ENCODE measurements around the gene KDM8. TPM values are rescaled to one million over a fixed set of nuclear protein-coding genes. Genes with fewer than 3 reads are reported as not detected.
"Not testable (repeated sequence)": the region's sequence is repeated elsewhere in the genome, so short reads cannot be mapped to it uniquely, and the experiment has no call there.

Gene KDM8
- polyA plus RNA-seq, 3 donors = 8.4 to 8.8 (median 8.5) TPM

DNA sequence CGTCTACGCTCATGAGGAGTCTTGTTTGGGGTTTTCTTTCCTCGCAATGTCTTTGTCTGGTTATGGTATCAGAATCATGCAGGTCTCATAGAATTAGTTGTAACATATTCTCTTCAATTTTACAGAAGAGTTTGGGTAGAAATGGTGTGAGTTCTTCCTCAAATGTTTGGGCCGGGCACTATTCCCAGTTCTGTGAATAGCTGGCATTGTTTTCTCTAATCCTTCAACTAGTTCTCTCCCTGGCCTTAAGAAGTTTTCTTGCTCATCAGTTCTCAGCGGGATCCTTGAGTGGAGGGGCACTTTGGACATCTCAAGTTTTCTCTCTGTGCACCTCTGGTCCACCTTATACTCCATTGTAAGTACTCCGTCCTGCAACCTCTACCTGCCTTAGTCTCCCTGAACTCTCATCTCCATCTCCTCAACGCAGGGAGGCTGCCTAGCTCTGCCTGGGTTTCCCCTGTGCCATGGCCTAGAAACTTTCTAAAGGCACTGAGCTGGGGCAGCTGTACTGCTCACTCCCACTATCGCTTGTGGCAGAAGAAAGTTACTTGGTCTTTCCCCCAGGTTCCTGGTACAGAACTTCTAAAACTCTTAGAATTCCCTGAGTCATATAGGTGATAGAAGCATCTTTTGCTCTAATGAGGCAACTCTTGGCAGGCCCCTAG lies 48.3 kb downstream of the KDM8 start:
- no peak for DNase-seq (ENCODE audit: extremely low read depth in 1 of 11, low read depth in 9 of 11, low spot score in 4 of 11)

- DNase-seq (ENCODE audit: extremely low read depth in 1 of 11, low read depth in 9 of 11, low spot score in 4 of 11) = no peak
Observed at GRCh38 chr16:27252206-27252585, 48.9 kb downstream of the KDM8 start.

- DNase-seq (ENCODE audit: extremely low read depth in 1 of 11, low read depth in 9 of 11, low spot score in 4 of 11) = no peak
Observed at GRCh38 chr16:27253526-27253930, 50.2 kb downstream of the KDM8 start.

DNA sequence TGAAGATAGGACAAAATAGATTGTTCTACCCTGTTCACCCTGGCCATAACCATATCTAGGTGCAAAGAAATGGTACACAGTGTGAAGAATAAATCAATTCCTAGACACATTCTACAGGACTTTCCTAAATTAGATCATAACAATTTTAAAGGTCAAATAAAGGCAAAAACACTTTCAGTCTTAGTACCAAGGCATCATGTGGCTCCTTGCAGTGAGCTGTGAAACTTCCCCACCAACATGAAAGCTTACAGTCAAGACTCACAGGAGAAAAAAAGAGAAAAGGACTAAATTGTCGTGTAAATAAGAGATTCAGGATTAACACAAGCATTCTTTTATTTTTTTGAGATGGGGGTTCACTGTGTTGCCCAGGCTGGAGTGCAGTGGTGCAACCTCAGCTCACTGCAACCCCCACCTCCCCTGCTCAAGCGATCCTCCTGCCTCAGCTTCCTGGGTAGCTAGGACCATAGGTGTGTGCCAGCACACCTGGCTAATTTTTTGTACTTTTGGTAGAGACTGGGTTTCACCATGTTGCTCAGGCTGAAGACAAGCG lies 51.0 kb downstream of the KDM8 start:
- DNase-seq (ENCODE audit: extremely low read depth in 1 of 11, low read depth in 9 of 11, low spot score in 4 of 11) = no peak

DNA sequence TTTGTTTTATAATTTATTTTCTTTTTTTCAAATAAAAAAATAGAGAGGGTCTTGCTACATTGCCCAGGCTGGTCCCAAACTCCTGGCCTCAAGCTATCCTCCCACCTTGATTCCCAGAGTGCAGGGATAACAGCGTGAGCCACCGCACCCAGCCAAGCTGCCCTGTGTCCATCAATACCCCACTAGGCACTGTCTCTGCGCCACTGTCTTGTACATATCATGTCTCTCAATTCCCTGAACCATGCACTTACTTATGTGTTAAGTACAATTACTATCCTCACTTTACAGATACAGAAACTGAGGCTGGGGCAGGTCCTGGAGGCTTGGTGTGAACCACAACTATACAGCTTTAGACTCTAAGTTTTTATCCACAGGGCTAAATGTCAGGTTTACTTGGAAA lies 53.5 kb downstream of the KDM8 start:
- DNase-seq (ENCODE audit: extremely low read depth in 1 of 11, low read depth in 9 of 11, low spot score in 4 of 11) = no peak

- DNase-seq (ENCODE audit: extremely low read depth in 1 of 11, low read depth in 9 of 11, low spot score in 4 of 11) = no peak
Observed at GRCh38 chr16:27257271-27257670, 53.9 kb downstream of the KDM8 start.

DNA sequence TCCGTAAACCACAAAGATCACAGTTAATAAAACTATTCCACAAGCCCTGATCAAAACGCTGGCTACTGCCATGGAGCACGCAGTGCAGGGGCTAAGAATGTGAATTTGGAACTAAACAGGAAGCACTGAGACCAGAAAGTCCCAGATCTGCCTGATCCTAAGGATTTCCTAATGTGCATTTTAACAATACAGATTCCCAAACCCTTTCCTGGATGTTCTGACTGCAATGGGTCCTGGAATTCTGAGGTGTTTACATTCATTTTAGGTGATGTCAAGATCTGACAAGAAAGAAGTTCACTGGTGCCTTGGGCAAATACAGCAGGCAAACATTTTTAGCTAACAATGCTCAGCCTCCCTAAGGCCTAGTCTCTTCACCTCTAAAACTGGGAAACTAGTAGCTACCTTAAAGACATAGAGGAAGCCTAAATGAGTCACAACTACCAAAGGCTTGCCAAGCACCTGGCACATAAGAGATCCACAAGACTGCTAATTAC lies 55.0 kb downstream of the KDM8 start:
- DNase-seq (ENCODE audit: extremely low read depth in 1 of 11, low read depth in 9 of 11, low spot score in 4 of 11) = no peak

GRCh38 chr16:27259710-27260109 lies 56.4 kb downstream of the KDM8 start:
- DNase-seq (ENCODE audit: extremely low read depth in 1 of 11, low read depth in 9 of 11, low spot score in 4 of 11) = no peak

DNA sequence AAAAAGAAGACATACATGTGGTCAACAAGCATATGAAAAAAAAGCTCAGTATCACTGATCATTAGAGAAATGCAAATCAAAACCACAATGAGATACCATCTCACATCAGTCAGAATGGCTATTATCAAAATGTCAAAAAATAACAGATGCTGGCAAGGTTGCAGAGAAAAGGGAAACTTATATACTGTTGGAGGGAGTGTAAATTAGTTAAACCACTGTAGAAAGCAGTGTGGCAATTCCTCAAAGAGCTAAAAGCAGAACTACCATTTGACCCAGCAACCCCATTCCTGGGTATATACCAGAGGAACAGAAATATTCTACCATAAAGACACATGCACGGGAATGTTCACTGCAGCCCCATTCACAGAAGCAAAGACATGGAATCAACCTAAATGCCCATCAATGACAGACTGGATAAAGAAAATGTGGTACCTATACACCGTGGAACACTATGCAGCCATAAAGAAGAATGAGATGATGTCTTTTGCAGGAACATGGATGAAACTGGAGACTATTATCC lies 59.6 kb downstream of the KDM8 start:
- not testable (repeated sequence) for DNase-seq (ENCODE audit: extremely low read depth in 1 of 11, low read depth in 9 of 11, low spot score in 4 of 11)

GRCh38 chr16:27264151-27264550 lies 60.8 kb downstream of the KDM8 start:
- no peak for DNase-seq (ENCODE audit: extremely low read depth in 1 of 11, low read depth in 9 of 11, low spot score in 4 of 11)

DNA sequence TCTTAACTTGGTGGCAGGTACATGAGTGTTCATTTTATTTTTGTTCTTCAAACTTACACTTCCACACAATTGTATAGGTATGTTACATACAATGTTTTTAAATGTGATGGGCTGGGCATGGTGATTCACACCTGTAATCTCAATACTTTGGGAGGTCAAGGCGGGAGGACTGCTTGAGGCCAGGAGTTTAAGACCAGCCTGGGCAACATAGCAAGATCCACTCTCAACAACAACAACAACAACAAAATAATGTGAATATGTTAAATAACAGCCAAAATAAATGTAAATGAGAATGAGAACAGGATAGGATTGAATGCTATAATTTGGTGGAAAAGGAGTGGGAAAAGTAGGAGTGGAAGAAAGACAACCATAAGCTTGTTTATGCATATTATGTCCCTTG lies 62.7 kb downstream of the KDM8 start:
- DNase-seq (ENCODE audit: extremely low read depth in 1 of 11, low read depth in 9 of 11, low spot score in 4 of 11) = no peak

- DNase-seq (ENCODE audit: extremely low read depth in 1 of 11, low read depth in 9 of 11, low spot score in 4 of 11) = no peak
Observed at GRCh38 chr16:27267037-27267677, 63.8 kb downstream of the KDM8 start.

DNA sequence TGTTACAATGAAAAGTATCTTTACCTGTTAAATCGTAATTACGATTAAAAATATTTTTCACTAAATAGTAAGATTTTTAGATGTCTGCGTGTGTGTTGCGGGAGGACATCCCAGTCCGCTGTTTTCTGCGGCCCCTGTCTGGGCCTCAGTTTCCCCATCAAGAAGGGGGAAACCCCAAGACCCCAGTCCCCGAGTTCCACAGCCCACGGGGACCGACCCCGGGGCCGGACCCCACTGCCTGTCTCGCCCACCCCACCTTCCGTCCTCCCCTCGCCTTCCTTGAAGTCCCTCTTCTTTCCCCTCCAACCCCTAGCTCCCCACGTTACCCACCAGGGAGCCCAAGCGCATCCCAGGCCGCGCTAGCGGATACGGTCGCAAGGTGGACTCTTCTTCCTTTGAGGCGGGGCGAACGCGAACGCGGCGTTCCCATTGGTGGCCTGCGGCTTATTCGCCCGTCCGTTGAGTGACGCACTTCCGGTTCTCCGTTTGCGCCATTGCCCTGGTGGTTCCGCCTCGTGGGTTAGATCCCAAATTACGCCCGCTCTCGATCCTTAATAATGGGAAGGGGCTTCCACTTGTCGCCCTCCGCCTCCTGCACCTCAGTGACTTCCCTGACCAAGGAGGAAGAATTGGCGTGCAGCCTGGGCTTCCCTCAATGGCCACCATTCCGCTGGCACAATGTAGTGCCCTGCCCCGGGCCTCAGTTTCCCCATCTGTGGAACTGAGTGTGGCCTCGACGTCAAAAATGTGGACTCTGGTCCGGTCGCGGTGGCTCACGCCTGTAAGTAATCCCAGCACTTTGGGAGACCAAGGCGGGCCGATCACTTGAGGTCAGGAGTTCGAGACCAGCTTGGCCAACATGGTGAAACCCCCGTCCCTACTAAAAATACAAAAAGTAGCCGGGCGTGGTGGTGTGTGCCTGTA lies 65.3 kb downstream of the KDM8 start, which contains the start of gene NSMCE1:
NSMCE1 (minus strand) TSS at position 397 of the 924 bp plus-strand sequence. CDS start 11,202 bp downstream, outside the sequence.
- DNase-seq (ENCODE audit: extremely low read depth in 1 of 11, low read depth in 9 of 11, low spot score in 4 of 11) = peak; percentile 90 to 97 (median 96)

DNA sequence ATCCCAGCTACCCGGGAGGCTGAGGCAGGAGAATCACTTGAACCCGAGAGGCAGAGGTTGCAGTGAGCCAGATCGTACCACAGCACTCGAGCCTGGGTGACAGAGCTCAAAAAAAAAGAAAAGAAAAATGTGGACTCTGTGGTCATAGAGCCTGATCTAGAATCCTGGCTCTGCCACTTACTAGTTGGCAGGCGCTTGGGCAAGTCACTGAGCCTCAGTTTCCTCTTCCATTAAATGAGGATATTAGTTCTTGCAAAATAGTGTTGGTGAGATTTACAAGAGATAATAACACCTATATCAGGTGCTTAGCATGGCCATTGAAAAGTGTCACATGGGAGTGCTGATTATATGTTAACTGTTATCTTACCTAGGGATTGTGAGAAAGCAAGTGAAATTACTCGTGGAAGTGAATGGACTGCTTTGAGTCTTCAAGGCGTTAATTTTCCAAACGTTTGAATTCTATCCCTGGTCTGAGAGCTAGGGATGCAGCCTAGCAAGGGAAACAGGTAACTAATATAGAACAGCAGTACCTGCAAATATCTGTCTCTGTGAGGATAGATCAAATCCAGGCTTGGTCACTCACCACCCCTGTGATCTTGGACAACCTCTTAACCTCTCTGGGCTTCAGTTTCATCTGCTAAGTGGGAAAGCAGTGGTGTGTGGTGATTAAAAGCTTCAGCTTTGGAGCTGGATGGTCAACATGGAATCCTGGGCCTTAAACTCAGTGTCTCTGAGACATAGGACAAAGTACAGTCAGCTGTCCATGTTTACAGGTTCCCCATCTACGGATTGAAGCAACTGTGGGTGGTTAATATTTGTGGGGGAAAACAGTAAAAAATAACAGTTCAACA lies 66.2 kb downstream of the KDM8 start:
- no peak for DNase-seq (ENCODE audit: extremely low read depth in 1 of 11, low read depth in 9 of 11, low spot score in 4 of 11)

DNA sequence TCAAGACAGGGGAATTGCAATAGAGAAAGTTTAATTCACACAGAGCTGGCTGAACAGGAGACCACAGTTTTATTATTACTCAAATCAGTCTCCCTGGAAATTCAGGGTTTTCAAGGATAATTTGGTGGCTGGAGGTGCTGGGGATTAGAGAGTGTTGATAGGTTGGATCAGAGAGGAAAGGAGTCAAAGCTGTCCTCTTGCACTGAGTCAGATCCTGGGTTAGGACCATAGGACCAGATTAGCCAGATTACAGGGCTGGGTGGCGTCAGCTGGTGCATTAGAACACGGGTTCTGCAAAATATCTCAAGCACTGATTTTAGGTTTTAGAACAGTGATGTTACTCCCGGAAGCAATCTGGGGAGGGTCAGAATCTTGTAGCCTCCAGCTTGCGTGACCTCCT lies 67.0 kb downstream of the KDM8 start:
- DNase-seq (ENCODE audit: extremely low read depth in 1 of 11, low read depth in 9 of 11, low spot score in 4 of 11) = no peak

All from renal cortex interstitium (tissue), 11 donors.